GM06990 (cell line): ENCODE data around the gene RAB11FIP4.

Experiments
- DNase-seq: peaks from one replicate; pipeline ENCODE4 v3.0.0-alpha.2; 2011; ENCODE audit not compliant: insufficient read length; ENCODE audit errors: extremely low read depth
- H3K27me3 ChIP-seq: replicated peaks from 2 replicates; pipeline ENCODE4 v1.6.0; 2011; ENCODE audit warnings: low read length; ENCODE audit not compliant: control insufficient read depth, insufficient read depth
- H3K36me3 ChIP-seq: 2 replicates; pipeline ENCODE4 v1.5.1; 2011; ENCODE audit warnings: low read length; ENCODE audit not compliant: control insufficient read depth, insufficient read depth
- H3K4me3 ChIP-seq: replicated peaks from 2 replicates; pipeline ENCODE4 v1.5.1; 2011; ENCODE audit warnings: low read depth, mild to moderate bottlenecking, control low read depth, low read length
- TF ChIP-seq, protein P1 (sequence below): IDR thresholded peaks from 2 replicates; pipeline ENCODE4 v1.5.1; 2011; ENCODE audit warnings: low read length, control low read depth, mild to moderate bottlenecking, inconsistent platforms; ENCODE audit not compliant: insufficient read depth, poor library complexity, severe bottlenecking

Gene RAB11FIP4

DNA sequence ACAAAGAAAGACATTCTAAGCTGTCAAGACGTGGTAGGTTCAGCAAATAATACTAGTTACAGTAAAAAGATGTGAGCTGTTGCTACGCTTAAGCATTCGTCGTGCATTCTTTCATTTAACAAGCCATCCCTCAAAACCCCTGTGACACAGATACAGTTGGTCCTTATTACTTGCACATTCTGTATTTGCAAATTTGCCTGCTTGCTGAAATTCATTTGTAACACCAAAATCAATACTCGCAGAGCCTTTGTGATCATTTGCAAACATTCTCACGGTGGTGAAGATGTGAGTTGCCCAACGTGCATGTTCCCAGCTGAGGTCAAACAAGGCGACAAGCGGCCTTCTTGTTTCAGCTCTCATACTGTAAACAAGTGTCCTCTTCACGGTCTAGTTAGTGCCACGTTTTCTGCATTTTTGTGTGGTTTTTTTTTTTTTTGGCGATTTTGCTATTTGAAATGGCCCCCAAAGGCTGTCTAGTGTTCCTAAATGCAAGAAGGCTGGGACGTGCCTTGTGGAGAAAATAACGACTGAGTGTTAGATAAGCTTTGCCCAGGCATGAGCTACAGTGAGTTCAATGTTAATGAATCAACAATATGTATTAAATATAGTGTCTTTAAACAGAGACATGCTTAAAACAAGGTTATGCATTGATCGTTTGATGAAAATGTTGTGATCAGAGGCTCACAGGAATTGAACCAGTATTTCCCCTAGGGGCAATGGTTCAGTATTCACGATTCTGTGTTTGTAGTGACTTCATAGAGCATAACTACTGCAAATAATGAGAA is 84.1 kb downstream of the RAB11FIP4 start:
- H3K4me3 ChIP-seq = no peak overlapping the region
- DNase-seq = no peak
- TF ChIP-seq, protein P1, sequence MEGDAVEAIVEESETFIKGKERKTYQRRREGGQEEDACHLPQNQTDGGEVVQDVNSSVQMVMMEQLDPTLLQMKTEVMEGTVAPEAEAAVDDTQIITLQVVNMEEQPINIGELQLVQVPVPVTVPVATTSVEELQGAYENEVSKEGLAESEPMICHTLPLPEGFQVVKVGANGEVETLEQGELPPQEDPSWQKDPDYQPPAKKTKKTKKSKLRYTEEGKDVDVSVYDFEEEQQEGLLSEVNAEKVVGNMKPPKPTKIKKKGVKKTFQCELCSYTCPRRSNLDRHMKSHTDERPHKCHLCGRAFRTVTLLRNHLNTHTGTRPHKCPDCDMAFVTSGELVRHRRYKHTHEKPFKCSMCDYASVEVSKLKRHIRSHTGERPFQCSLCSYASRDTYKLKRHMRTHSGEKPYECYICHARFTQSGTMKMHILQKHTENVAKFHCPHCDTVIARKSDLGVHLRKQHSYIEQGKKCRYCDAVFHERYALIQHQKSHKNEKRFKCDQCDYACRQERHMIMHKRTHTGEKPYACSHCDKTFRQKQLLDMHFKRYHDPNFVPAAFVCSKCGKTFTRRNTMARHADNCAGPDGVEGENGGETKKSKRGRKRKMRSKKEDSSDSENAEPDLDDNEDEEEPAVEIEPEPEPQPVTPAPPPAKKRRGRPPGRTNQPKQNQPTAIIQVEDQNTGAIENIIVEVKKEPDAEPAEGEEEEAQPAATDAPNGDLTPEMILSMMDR = no peak
- H3K36me3 ChIP-seq = no peaks in the 10 kb centered on the region
- H3K27me3 ChIP-seq = no peaks in the 10 kb centered on the region; the same call in 1 of the 2 replicates

DNA sequence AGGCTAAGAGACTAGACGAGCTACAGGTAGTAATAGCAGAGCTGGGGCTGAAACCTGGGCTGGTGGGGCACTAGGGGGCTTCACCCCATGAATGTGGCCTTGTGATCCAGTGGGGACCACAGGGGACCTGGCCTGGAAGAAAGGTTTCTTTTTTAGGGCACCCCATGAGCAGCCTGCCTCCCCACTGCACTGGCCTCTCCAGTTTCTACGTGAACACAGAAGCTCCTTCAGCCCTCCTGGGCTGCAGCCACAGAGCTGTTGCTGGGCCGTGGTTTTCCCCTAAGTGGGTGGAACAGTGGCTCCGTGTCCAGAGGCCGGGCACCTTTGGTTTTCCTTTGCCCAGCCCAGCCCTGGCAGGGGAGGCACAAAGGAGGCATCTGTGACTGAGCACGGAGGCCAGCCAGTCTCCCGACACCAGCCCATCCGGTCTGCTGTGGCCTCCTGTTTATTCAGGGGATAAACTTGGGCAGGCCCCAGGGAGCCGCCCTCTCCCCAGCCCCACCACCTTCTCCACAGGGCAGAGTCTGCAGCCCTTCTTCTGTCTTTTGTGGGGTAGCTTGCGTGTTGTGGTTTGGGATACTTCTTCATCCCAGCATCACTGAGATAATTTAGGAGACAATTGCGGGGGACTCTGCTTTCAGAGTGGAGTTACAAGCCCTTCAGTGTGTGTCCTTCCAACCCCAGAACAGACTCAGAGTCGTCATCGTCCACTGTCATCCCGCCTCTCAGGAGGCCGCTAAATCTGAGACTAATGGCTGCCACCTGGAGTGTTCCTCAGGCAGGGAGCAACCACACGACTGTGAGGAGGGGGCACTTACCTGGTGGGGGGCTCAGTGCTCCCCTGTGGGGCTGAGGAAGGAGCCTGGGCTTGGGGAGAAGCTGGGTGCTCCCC is 85.3 kb downstream of the RAB11FIP4 start:
- TF ChIP-seq, protein P1 = no peak
- no peak overlapping the region for H3K4me3 ChIP-seq
- no peaks in the 10 kb centered on the region; the same call in none of the 2 replicates for H3K27me3 ChIP-seq
- H3K36me3 ChIP-seq = no peaks in the 10 kb centered on the region
- DNase-seq = no peak

DNA sequence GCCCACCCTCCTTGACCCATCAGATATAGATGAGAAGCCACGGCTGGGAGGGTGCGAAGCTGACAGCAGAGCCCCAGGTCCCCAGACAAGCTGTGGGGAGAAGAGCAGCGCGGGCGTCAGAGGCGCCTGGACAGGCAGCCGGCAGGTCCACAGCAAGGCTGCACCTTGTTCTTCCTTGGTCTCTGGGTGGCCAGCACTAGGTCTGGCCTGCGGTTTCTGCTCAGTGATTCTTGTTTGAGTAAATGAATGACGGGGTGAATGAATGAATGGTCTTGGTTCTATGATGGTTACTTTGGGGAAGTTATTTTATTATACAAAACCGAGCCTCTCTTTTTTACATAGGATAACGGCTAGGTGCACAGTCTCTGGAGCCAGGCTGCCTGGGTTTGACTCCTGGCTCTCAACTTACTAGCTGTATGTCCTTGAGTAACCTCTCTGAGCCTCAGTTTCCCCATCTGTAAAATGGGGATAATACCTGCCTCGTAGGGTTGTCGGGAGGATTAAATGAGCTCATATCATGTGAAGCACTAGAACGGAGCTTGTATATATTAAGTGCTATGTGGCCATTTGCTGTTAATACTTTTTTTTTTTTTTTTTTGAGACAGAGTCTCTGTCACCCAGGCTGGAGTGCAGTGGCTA is 86.1 kb downstream of the RAB11FIP4 start:
- DNase-seq = no peak
- Histone ChIP-seq H3K27me3 (no peaks in the 10 kb centered on the region; the same call in none of the 2 replicates), H3K4me3 (no peak overlapping the region), H3K36me3 (no peaks in the 10 kb centered on the region)
- TF ChIP-seq, protein P1 = no peak

DNA sequence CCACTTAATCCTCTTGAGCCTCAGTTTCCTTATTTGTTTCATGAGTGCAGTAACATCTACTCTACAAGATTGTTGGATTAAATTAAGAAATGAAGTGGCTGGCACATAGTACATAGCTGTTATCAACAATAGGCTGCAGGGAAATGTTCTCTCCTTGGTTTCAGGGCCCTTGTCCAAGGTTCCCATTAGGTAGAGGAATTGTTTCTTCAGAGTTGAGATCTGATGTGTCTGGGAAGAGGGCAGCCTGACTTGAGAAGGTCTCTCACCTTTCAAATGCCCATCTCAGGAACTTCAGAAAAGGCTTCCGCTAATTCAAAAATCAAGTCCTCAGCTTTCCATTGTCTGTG is 87.6 kb downstream of the RAB11FIP4 start:
- H3K4me3 ChIP-seq = no peak overlapping the region
- H3K27me3 ChIP-seq = no peaks in the 10 kb centered on the region; the same call in none of the 2 replicates

DNA sequence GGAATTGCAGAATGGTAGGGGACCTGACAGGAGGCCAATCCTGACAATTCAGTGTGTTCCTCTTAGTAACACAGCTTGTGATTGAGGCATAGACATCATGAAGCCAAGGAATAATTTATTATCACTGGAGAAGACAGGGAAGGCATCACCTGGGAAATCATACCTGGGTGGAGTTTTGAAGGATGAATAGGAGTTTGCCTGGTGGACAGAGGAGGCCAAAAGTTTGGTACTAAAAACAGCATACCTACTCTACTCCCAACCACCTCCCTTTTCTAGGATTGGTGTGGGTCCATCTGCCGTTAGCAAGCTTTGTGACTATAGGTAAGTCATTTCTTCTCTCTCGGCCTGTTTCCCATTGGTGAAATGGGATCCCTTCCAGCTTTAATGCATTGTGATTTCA is 88.0 kb downstream of the RAB11FIP4 start:
- Histone ChIP-seq H3K36me3 (no peaks in the 10 kb centered on the region), H3K27me3 (no peaks in the 10 kb centered on the region; the same call in none of the 2 replicates), H3K4me3 (no peak overlapping the region)
- DNase-seq = no peak
- TF ChIP-seq, protein P1 = no peak

More for the DNA sequence above, 87.6 kb downstream of the RAB11FIP4 start:
- H3K36me3 ChIP-seq = no peaks in the 10 kb centered on the region
- TF ChIP-seq, protein P1 = no peak
- DNase-seq = no peak
